ENCODE measurements around the gene CFAP100. TPM values are rescaled to one million over a fixed set of nuclear protein-coding genes. Genes with fewer than 3 reads are reported as not detected.

The CFAP100 gene
- total and polyA plus RNA-seq, 10 of the 15 experiments (the other 5 are each of a cell fraction or from before 2014, with no cell fraction given), result 0.04 to 0.27 TPM; not detected in 8

- TF ChIP-seq ZBTB11 (CRISPR knock-in tag; IDR thresholded peaks at IDR 0.05) (no peak), EP300 (IDR thresholded peaks at IDR 0.05; ENCODE audit: borderline replicate concordance in 1 of 2, control insufficient read depth in 1 of 2, low read depth in 2 of 2, low read length in 2 of 2) (no peak), IRF4 (IDR thresholded peaks at IDR 0.05; ENCODE audit: low read depth, low read length) (no peak), STAT1 (conservative IDR thresholded peaks at IDR 0.05) (no peak)
These were observed 41.0 kb downstream of the CFAP100 start (continued) for GRCh38 chr3:126435456-126436315.

GRCh38 chr3:126436826-126437717 lies 42.4 kb downstream of the CFAP100 start:
- peaks cover 0 to 3% of the 10 kb centered on the region in 2 experiments; a peak in 3 of 4 replicates for H3K36me3 ChIP-seq (ENCODE audit: control insufficient read depth in 2 of 2, insufficient read depth in 2 of 2, low read length in 1 of 2)
- FAIRE-seq (no peak), DNase-seq (ENCODE audit: low read depth, low spot score) (no peak), ATAC-seq (no peak)
- no peak overlapping the region for H3K4me3 ChIP-seq
- 98% methylated on average over 18 of the region's 18 CpGs for WGBS (ENCODE audit: insufficient coverage, insufficient replicate concordance, low lambda C conversion rate, missing lambda C conversion rate)
- H3K9ac ChIP-seq (ENCODE audit: control insufficient read depth, insufficient read depth, low read length), result no peak overlapping the region
- H3K27me3 ChIP-seq (replicated peaks in 1 of 2; ENCODE audit: control insufficient read depth in 2 of 2, insufficient read depth in 2 of 2, low read length in 1 of 2), result no peaks in the 10 kb centered on the region
- ChIA-PET SMC1A (ENCODE audit: uncharacterized antibody, unreplicated experiment) (no interaction called here), POLR2A (no interaction called here), RAD21 (ENCODE audit: unreplicated experiment) (no interaction called here), CTCF (no interaction called here)
- intact Hi-C loops (cut with micrococcal nuclease; ENCODE audit: unreplicated experiment), result no loop called here
- TF ChIP-seq RAD51 (IDR thresholded peaks at IDR 0.05) (no peak), CBX5 (IDR thresholded peaks at IDR 0.05; ENCODE audit: low read depth) (no peak), CREB1 (IDR thresholded peaks at IDR 0.05; ENCODE audit: low read depth) (no peak)
- H2AFZ ChIP-seq (ENCODE audit: control insufficient read depth, low read depth, low read length), result no peak overlapping the region
- H3K4me1 ChIP-seq (ENCODE audit: control insufficient read depth, insufficient read depth, low read length), result no peaks in the 10 kb centered on the region
- in situ Hi-C loops (cut with MboI), result no loop called here
- no peak overlapping the region for H3K27ac ChIP-seq (ENCODE audit: control insufficient read depth, insufficient read depth)
- no peaks in the 10 kb centered on the region for H3K9me3 ChIP-seq (replicated peaks; ENCODE audit: control insufficient read depth, insufficient read depth, low read length)
- no peaks in the 10 kb centered on the region for H3K79me2 ChIP-seq (ENCODE audit: control insufficient read depth, insufficient read depth, low read length)
- H3K4me2 ChIP-seq (ENCODE audit: control insufficient read depth, insufficient read depth), result no peak overlapping the region
- no peaks in the 10 kb centered on the region for H4K20me1 ChIP-seq (ENCODE audit: control insufficient read depth, insufficient read depth)
- no TSS peak for BruUV-seq (replicated peaks)

Measured in GM12878 (cell line).